HG03565 (cell line): ENCODE data around the gene RCAN1.
"Not testable (repeated sequence)": the region's sequence is repeated elsewhere in the genome, so short reads cannot be mapped to it uniquely, and the experiment has no call there.

Experiments used
- ATAC-seq: cut with Tn5 transposase; IDR thresholded peaks from one replicate; pipeline ENCODE4 v1.9.1; 2021; ENCODE audit warnings: mild to moderate bottlenecking, moderate library complexity; ENCODE audit not compliant: unreplicated experiment

RCAN1 gene

GRCh38 chr21:34571994-34572393, 42.9 kb downstream of the RCAN1 start:
- ATAC-seq = no peak

- no peak for ATAC-seq
Observed at GRCh38 chr21:34570313-34570712, 44.6 kb downstream of the RCAN1 start.

- ATAC-seq = no peak
Observed at GRCh38 chr21:34569381-34569979, 45.4 kb downstream of the RCAN1 start.

- ATAC-seq = not testable (repeated sequence)
Observed at GRCh38 chr21:34568801-34569200, 46.1 kb downstream of the RCAN1 start.

GRCh38 chr21:34567604-34568155, 47.2 kb downstream of the RCAN1 start:
- ATAC-seq = no peak

- ATAC-seq = no peak
Observed at GRCh38 chr21:34565238-34565637, 49.7 kb downstream of the RCAN1 start.

GRCh38 chr21:34563370-34563769, 51.5 kb downstream of the RCAN1 start:
- ATAC-seq = not testable (repeated sequence)

GRCh38 chr21:34561806-34562205, 53.1 kb downstream of the RCAN1 start:
- no peak for ATAC-seq

GRCh38 chr21:34560609-34561008, 54.3 kb downstream of the RCAN1 start:
- ATAC-seq = no peak

GRCh38 chr21:34560021-34560420, 54.9 kb downstream of the RCAN1 start:
- ATAC-seq = no peak

- ATAC-seq = no peak
Observed at GRCh38 chr21:34559089-34559631, 55.8 kb downstream of the RCAN1 start.

- no peak for ATAC-seq
Observed at GRCh38 chr21:34558166-34558565, 56.7 kb downstream of the RCAN1 start.

GRCh38 chr21:34557261-34557660, 57.7 kb downstream of the RCAN1 start:
- no peak for ATAC-seq

GRCh38 chr21:34554670-34555069, 60.2 kb downstream of the RCAN1 start:
- not testable (repeated sequence) for ATAC-seq

GRCh38 chr21:34554227-34554626, 60.7 kb downstream of the RCAN1 start:
- no peak for ATAC-seq

- no peak for ATAC-seq
Observed at GRCh38 chr21:34553151-34553952, 61.6 kb downstream of the RCAN1 start.

- ATAC-seq = no peak
Observed at GRCh38 chr21:34552360-34553098, 62.4 kb downstream of the RCAN1 start.

- no peak for ATAC-seq
Observed at GRCh38 chr21:34550182-34550799, 64.6 kb downstream of the RCAN1 start.

GRCh38 chr21:34548781-34549376, 66.0 kb downstream of the RCAN1 start:
- ATAC-seq = no peak

GRCh38 chr21:34546542-34546941, 68.4 kb downstream of the RCAN1 start:
- no peak for ATAC-seq
